SK-N-SH treated with all-trans-retinoic acid at 6 μM for 48 hours (cell line): ENCODE measurements around the gene MYO16.
"Not testable (repeated sequence)": the region's sequence is repeated elsewhere in the genome, so short reads cannot be mapped to it uniquely, and the experiment has no call there.

Experiments
- ATAC-seq: fragments of 200-7000 bp; cut with Tn5 transposase; 3 replicates; pipeline ENCODE4 v1.9.1; 2020; ENCODE audit warnings: mild to moderate bottlenecking, moderate library complexity
- ARNTL ChIP-seq: fragments of 450-650 bp; formaldehyde crosslinking; IDR thresholded peaks from 2 replicates; pipeline ENCODE4 v1.5.0; 2020; ENCODE audit warnings: low read depth, mild to moderate bottlenecking, moderate library complexity, borderline replicate concordance
- BACH2 ChIP-seq: fragments of 250-450 bp; sonication (Bioruptor Pico); IDR thresholded peaks from 2 replicates; pipeline ENCODE4 v1.9.0; 2021; ENCODE audit warnings: mild to moderate bottlenecking, borderline replicate concordance
- CSDC2 ChIP-seq: fragments of 250-450 bp; sonication (Bioruptor Pico); IDR thresholded peaks from 2 replicates; pipeline ENCODE4 v1.5.0; 2020; ENCODE audit warnings: mild to moderate bottlenecking, moderate library complexity
- CSRNP3 ChIP-seq: fragments of 250-450 bp; sonication (Bioruptor Pico); IDR thresholded peaks from 2 replicates; pipeline ENCODE4 v1.5.1; 2021; ENCODE audit warnings: mild to moderate bottlenecking, moderate library complexity
- ESRRG ChIP-seq: fragments of 250-450 bp; sonication (Bioruptor Pico); IDR thresholded peaks from 2 replicates; pipeline ENCODE4 v1.6.1; 2021; ENCODE audit warnings: mild to moderate bottlenecking
- GLIS3 ChIP-seq: fragments of 250-450 bp; sonication (Bioruptor Pico); IDR thresholded peaks from 2 replicates; pipeline ENCODE4 v1.5.0; 2020; ENCODE audit warnings: mild to moderate bottlenecking, moderate library complexity
- ISL1 ChIP-seq: fragments of 250-450 bp; sonication (Bioruptor Pico); IDR thresholded peaks from 2 replicates; pipeline ENCODE4 v2.1.2; 2022; ENCODE audit warnings: mild to moderate bottlenecking, moderate library complexity
- OSR1 ChIP-seq: fragments of 250-450 bp; sonication (Bioruptor Pico); IDR thresholded peaks from 2 replicates; pipeline ENCODE4 v1.8.0; 2022; ENCODE audit warnings: moderate library complexity, mild to moderate bottlenecking, inconsistent platforms
- PATZ1 ChIP-seq: fragments of 250-450 bp; sonication (Bioruptor Pico); IDR thresholded peaks from 2 replicates; pipeline ENCODE4 v1.8.0; 2020; ENCODE audit warnings: mild to moderate bottlenecking, moderate library complexity, borderline replicate concordance
- POU6F1 ChIP-seq: fragments of 250-450 bp; sonication (Bioruptor Pico); IDR thresholded peaks from 2 replicates; pipeline ENCODE4 v1.8.0; 2021; ENCODE audit warnings: low read depth, mild to moderate bottlenecking, moderate library complexity, borderline replicate concordance
- PPARA ChIP-seq: fragments of 250-450 bp; sonication (Bioruptor Pico); IDR thresholded peaks from 2 replicates; pipeline ENCODE4 v1.5.0; 2020; ENCODE audit warnings: mild to moderate bottlenecking, borderline replicate concordance
- RARB ChIP-seq: fragments of 250-450 bp; sonication (Bioruptor Pico); IDR thresholded peaks from 2 replicates; pipeline ENCODE4 v1.8.0; 2021; ENCODE audit warnings: mild to moderate bottlenecking, moderate library complexity
- SNAI2 ChIP-seq: fragments of 250-450 bp; sonication (Bioruptor Pico); IDR thresholded peaks from 2 replicates; pipeline ENCODE4 v1.5.0; 2020; ENCODE audit warnings: mild to moderate bottlenecking, moderate library complexity
- TCF4 ChIP-seq: fragments of 250-450 bp; sonication (Bioruptor Pico); IDR thresholded peaks from 2 replicates; pipeline ENCODE4 v1.8.0; 2021; ENCODE audit warnings: mild to moderate bottlenecking, moderate library complexity, borderline replicate concordance
- TOX ChIP-seq: fragments of 250-450 bp; sonication (Bioruptor Pico); IDR thresholded peaks from 2 replicates; pipeline ENCODE4 v1.8.0; 2021; ENCODE audit warnings: mild to moderate bottlenecking, moderate library complexity, borderline replicate concordance
- ZC3H10 ChIP-seq: fragments of 250-450 bp; sonication (Bioruptor Pico); IDR thresholded peaks from 2 replicates; pipeline ENCODE4 v1.5.1; 2021; ENCODE audit warnings: mild to moderate bottlenecking, moderate library complexity
- ZFP3 ChIP-seq: fragments of 250-450 bp; sonication (Bioruptor Pico); IDR thresholded peaks from 2 replicates; pipeline ENCODE4 v1.5.0; 2020; ENCODE audit warnings: mild to moderate bottlenecking, moderate library complexity
- ZFP30 ChIP-seq: fragments of 450-650 bp; formaldehyde crosslinking; IDR thresholded peaks from 2 replicates; pipeline ENCODE4 v1.5.0; 2022; ENCODE audit warnings: mild to moderate bottlenecking, moderate library complexity
- ZNF70 ChIP-seq: fragments of 450-650 bp; formaldehyde crosslinking; IDR thresholded peaks from 2 replicates; pipeline ENCODE4 v1.5.0; 2020; ENCODE audit warnings: mild to moderate bottlenecking, moderate library complexity
- ZNF8 ChIP-seq: fragments of 450-650 bp; formaldehyde crosslinking; IDR thresholded peaks from 2 replicates; pipeline ENCODE4 v1.5.0; 2020; ENCODE audit warnings: mild to moderate bottlenecking, moderate library complexity

The MYO16 gene

GRCh38 chr13:109212650-109213049, 583.2 kb downstream of the MYO16 start (continued):
- no peak for TF ChIP-seq ZC3H10
- no peak for TF ChIP-seq ZNF8
- TF ChIP-seq RARB (CRISPR knock-in tag) = no peak
- TF ChIP-seq SNAI2 (CRISPR knock-in tag) = no peak
- no peak for TF ChIP-seq OSR1 (CRISPR knock-in tag)
- TF ChIP-seq ISL1 = no peak
- TF ChIP-seq POU6F1 (CRISPR knock-in tag) = no peak
- no peak for TF ChIP-seq ESRRG
- no peak for TF ChIP-seq CSDC2 (CRISPR knock-in tag)
- no peak for TF ChIP-seq TCF4

- TF ChIP-seq OSR1 (CRISPR knock-in tag) = no peak
- TF ChIP-seq SNAI2 (CRISPR knock-in tag) = no peak
- TF ChIP-seq ZNF8 = no peak
- TF ChIP-seq ZFP3 (CRISPR knock-in tag) = no peak
- no peak for TF ChIP-seq ESRRG
- TF ChIP-seq BACH2 (CRISPR knock-in tag) = no peak
- no peak for TF ChIP-seq CSRNP3
- TF ChIP-seq RARB (CRISPR knock-in tag) = no peak
- no peak for TF ChIP-seq TCF4
- TF ChIP-seq POU6F1 (CRISPR knock-in tag) = no peak
- ATAC-seq = no peak
Measured at GRCh38 chr13:109213714-109214113, 584.3 kb downstream of the MYO16 start.

GRCh38 chr13:109214393-109214792, 585.0 kb downstream of the MYO16 start:
- no peak for ATAC-seq
- TF ChIP-seq ZFP30 (no peak), RARB (CRISPR knock-in tag) (no peak), POU6F1 (CRISPR knock-in tag) (no peak), OSR1 (CRISPR knock-in tag) (no peak), ZNF70 (CRISPR knock-in tag) (no peak), ZNF8 (no peak), TCF4 (no peak), CSDC2 (CRISPR knock-in tag) (no peak), ARNTL (CRISPR knock-in tag) (no peak), CSRNP3 (no peak), TOX (no peak), GLIS3 (CRISPR knock-in tag) (no peak), PPARA (no peak), PATZ1 (no peak)

GRCh38 chr13:109215377-109215776, 586.0 kb downstream of the MYO16 start:
- ATAC-seq = no peak
- no peak for TF ChIP-seq TCF4
- no peak for TF ChIP-seq ZNF70 (CRISPR knock-in tag)
- no peak for TF ChIP-seq PATZ1
- TF ChIP-seq ESRRG = no peak
- no peak for TF ChIP-seq POU6F1 (CRISPR knock-in tag)
- TF ChIP-seq TOX = no peak
- TF ChIP-seq PPARA = no peak
- TF ChIP-seq CSDC2 (CRISPR knock-in tag) = no peak
- no peak for TF ChIP-seq ZFP30
- no peak for TF ChIP-seq ZFP3 (CRISPR knock-in tag)
- no peak for TF ChIP-seq ZNF8
- TF ChIP-seq RARB (CRISPR knock-in tag) = no peak
- no peak for TF ChIP-seq GLIS3 (CRISPR knock-in tag)
- TF ChIP-seq, all 23 proteins: peak for 0

- ATAC-seq = not testable (repeated sequence)
Measured at GRCh38 chr13:109217510-109217909, 588.1 kb downstream of the MYO16 start.
